Measurements from ENCODE around the gene NUP62CL. TPM values are rescaled to one million over a fixed set of nuclear protein-coding genes. Genes with fewer than 3 reads are reported as not detected.
"Not testable (repeated sequence)": the region's sequence is repeated elsewhere in the genome, so short reads cannot be mapped to it uniquely, and the experiment has no call there.

The NUP62CL gene
- total RNA-seq, result 1.3 and 1.4 TPM in 2 replicates

DNA sequence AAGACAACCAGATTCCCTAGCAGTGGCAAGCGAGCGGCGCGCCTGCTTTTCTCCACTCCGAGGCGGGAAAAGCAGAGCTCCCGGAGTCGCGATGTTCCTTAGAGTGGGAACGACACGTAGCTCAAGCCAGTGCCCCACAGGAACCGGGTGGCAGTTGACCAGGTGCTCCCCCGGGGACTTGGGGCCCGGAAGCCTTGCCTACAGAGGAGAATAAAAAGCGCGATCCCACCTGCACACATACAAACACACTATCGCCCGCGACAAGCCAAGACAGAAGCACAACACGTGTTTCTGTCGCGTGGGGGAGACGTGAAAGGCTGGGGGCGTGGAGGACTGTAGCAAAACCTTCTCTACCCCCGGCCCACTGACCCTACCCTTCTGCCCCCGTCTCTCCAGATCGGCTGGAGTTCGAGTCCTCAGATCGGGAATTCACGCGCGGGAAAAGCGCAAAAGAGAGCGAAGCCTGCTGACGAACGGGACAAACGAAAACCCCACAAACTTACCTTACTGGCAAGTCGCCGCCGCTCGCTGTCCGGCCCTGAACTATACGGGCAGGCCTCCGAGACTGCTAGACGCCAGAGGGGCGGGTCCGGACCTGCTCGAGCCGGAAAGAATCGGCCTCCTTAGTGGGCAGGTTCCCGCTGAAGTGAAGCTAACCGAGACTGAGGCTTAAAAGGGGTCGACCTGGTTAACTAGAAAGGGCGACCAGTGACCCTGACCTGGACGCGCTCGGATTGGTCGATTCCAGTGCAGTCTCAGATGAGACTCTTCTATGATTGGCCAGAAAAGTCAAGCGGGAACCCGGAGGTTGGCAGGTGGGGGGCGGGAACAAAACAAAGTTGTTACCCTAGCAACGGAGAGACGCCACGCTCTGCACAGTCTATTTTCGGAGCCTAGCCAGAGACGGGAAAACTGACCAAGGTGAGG, at the start of gene NUP62CL, which contains the start of gene DNAAF6:
Gene NUP62CL (minus strand): TSS at position 664 of the 927 bp plus-strand sequence. CDS start 31,287 bp downstream, outside the sequence.
Gene DNAAF6 (plus strand): TSS at position 842 of the 927 bp plus-strand sequence. CDS start 6,265 bp downstream, outside the sequence.
- H3K4me3 Mint-ChIP-seq (ENCODE audit: low read depth), result peak within 1 kb of the TSS; percentile 87
- H3K27me3 Mint-ChIP-seq (ENCODE audit: low read depth), result no peaks in the 10 kb centered on the region
- no peaks in the 10 kb centered on the region for H3K9me3 Mint-ChIP-seq
- intact Hi-C loops (cut with micrococcal nuclease), result no loop called here
- H3K36me3 Mint-ChIP-seq (ENCODE audit: low read depth), result no peaks in the 10 kb centered on the region
- peak within 1 kb of the TSS; percentile 17 for H3K27ac Mint-ChIP-seq
- DNase-seq (ENCODE audit: low spot score), result peak; percentile 58
- peaks cover 6% of the 10 kb centered on the region for H3K4me1 Mint-ChIP-seq (ENCODE audit: low read depth)

DNA sequence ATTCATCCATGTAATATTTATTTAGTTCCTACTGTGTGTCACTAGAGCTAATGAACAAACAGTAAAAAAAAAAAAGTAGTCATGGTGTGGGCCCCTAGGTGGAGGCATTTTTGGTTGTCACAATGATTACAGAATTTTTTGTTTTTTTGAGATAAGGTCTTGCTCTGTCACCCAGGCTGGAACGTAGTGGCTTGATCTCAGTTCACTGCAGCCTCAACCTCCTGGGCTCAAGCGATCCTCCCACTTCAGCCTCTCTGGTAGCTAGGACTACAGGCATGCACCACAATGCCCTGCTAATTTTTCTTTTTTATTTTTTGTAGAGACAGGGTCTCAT, 22.2 kb upstream of the NUP62CL start:
- no peaks in the 10 kb centered on the region for H3K9me3 Mint-ChIP-seq
- H3K4me1 Mint-ChIP-seq (ENCODE audit: low read depth), result no peaks in the 10 kb centered on the region
- no peak for DNase-seq (ENCODE audit: low spot score)
- intact Hi-C loops (cut with micrococcal nuclease), result no loop called here
- H3K36me3 Mint-ChIP-seq (ENCODE audit: low read depth), result no peaks in the 10 kb centered on the region
- H3K27ac Mint-ChIP-seq, result no peak overlapping the region
- no peaks in the 10 kb centered on the region for H3K27me3 Mint-ChIP-seq (ENCODE audit: low read depth)
- H3K4me3 Mint-ChIP-seq (ENCODE audit: low read depth), result no peak overlapping the region

DNA sequence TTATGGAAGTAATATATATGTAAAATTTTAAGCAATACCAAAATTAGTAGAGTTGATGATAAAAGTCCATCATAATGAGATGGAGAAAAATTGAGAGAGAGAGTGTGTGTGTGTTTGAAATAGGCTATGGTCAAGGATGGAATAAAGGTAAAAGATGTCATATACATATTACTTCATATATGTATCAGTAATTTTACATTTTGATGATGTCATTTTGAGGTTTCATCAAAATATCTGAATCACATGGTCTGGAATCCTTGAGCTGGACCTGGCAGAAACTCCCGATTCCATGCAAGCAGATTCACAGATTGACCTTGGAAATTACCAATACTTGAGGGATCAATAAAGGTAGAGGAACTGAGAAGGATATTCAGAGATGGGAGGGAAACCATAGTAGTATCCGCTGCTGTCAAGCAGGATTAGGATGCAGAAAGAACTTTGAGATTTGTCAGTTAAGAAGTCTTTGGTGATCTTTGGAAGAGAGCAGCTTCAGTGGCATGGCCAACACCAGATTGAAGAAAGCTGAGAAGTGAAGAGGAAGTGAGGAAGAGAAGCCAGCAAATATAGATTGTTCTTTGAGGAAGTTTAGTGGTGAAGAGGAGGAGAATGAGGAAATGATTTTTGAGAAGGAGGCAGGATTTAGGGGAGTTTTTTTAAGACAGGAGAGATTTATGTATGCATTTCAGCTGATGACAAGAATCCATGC, 21.7 kb upstream of the NUP62CL start:
- H3K36me3 Mint-ChIP-seq (ENCODE audit: low read depth), result no peaks in the 10 kb centered on the region
- H3K4me3 Mint-ChIP-seq (ENCODE audit: low read depth), result no peak overlapping the region
- no peaks in the 10 kb centered on the region for H3K27me3 Mint-ChIP-seq (ENCODE audit: low read depth)
- H3K27ac Mint-ChIP-seq, result no peak overlapping the region
- no peaks in the 10 kb centered on the region for H3K9me3 Mint-ChIP-seq
- intact Hi-C loops (cut with micrococcal nuclease), result no loop called here
- no peaks in the 10 kb centered on the region for H3K4me1 Mint-ChIP-seq (ENCODE audit: low read depth)
- DNase-seq (ENCODE audit: low spot score), result no peak

GRCh38 chrX:107226757-107227156, 20.5 kb upstream of the NUP62CL start:
- Mint-ChIP-seq H3K36me3 (ENCODE audit: low read depth) (no peaks in the 10 kb centered on the region), H3K4me1 (ENCODE audit: low read depth) (no peaks in the 10 kb centered on the region), H3K9me3 (no peaks in the 10 kb centered on the region), H3K27me3 (ENCODE audit: low read depth) (no peaks in the 10 kb centered on the region), H3K27ac (no peak overlapping the region), H3K4me3 (ENCODE audit: low read depth) (no peak overlapping the region)
- no peak for DNase-seq (ENCODE audit: low spot score)
- intact Hi-C loops (cut with micrococcal nuclease), result no loop called here

- no peak overlapping the region for H3K27ac Mint-ChIP-seq
- H3K4me3 Mint-ChIP-seq (ENCODE audit: low read depth), result no peak overlapping the region
- DNase-seq (ENCODE audit: low spot score), result no peak
- peaks cover 15% of the 10 kb centered on the region for H3K27me3 Mint-ChIP-seq (ENCODE audit: low read depth)
- intact Hi-C loops (cut with micrococcal nuclease), result no loop called here
- no peaks in the 10 kb centered on the region for H3K4me1 Mint-ChIP-seq (ENCODE audit: low read depth)
- H3K9me3 Mint-ChIP-seq, result no peaks in the 10 kb centered on the region
- no peaks in the 10 kb centered on the region for H3K36me3 Mint-ChIP-seq (ENCODE audit: low read depth)
Observed at GRCh38 chrX:107213477-107213876, 7.2 kb upstream of the NUP62CL start.

- H3K4me1 Mint-ChIP-seq (ENCODE audit: low read depth), result peaks cover 6% of the 10 kb centered on the region
- no peak overlapping the region for H3K27ac Mint-ChIP-seq
- DNase-seq (ENCODE audit: low spot score), result no peak
- no peaks in the 10 kb centered on the region for H3K9me3 Mint-ChIP-seq
- H3K4me3 Mint-ChIP-seq (ENCODE audit: low read depth), result no peak overlapping the region
- intact Hi-C loops (cut with micrococcal nuclease), result no loop called here
- H3K27me3 Mint-ChIP-seq (ENCODE audit: low read depth), result no peaks in the 10 kb centered on the region
- H3K36me3 Mint-ChIP-seq (ENCODE audit: low read depth), result no peaks in the 10 kb centered on the region
Observed at GRCh38 chrX:107207943-107208342, 1.7 kb upstream of the NUP62CL start.

DNA sequence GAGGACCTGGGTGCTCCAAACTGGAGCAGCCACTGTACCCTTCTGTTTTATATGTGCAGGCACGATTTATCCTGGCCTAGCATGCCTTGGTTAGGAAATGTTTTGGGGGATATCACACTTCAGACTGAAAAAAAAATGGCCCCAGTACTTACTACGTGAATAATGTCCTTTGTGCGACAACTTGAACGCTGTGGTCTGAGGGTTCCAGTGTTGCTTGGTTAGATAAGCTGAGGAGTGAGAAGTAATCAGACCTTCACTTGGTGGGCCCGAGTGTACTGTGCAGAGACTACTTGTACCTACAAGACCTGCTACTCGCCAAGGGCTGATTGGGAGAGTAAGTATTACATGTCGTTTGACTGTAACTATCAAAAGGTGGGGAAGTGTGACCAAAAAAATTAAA, 856 bp upstream of the NUP62CL start:
- DNase-seq (ENCODE audit: low spot score), result no peak
- H3K27me3 Mint-ChIP-seq (ENCODE audit: low read depth), result no peaks in the 10 kb centered on the region
- no peak overlapping the region for H3K4me3 Mint-ChIP-seq (ENCODE audit: low read depth)
- no peaks in the 10 kb centered on the region for H3K36me3 Mint-ChIP-seq (ENCODE audit: low read depth)
- H3K9me3 Mint-ChIP-seq, result no peaks in the 10 kb centered on the region
- intact Hi-C loops (cut with micrococcal nuclease), result no loop called here
- H3K27ac Mint-ChIP-seq, result no peak overlapping the region
- peaks cover 6% of the 10 kb centered on the region for H3K4me1 Mint-ChIP-seq (ENCODE audit: low read depth)

DNA sequence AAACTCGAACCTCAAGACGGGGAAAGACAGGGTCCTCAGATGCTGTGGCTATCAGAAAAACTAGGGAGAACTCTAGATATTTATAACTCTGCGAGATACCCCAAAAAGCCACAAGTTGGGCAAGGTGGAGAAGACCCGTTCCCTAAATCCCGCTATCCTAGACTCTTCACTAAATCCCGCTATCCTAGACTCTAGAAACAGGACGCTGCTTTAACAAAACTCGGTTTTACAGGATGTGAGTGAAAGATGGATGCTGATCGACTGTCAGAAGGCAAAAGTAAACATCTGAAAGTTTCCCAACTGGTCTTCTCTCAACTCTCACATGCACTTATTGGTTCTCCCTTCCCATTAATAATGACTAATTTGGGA, 448 bp upstream of the NUP62CL start:
- Mint-ChIP-seq H3K4me3 (ENCODE audit: low read depth) (peak overlapping the region; percentile 87), H3K4me1 (ENCODE audit: low read depth) (peaks cover 6% of the 10 kb centered on the region), H3K27ac (no peak overlapping the region), H3K36me3 (ENCODE audit: low read depth) (no peaks in the 10 kb centered on the region), H3K9me3 (no peaks in the 10 kb centered on the region), H3K27me3 (ENCODE audit: low read depth) (no peaks in the 10 kb centered on the region)
- no peak for DNase-seq (ENCODE audit: low spot score)
- intact Hi-C loops (cut with micrococcal nuclease), result no loop called here

GRCh38 chrX:107204068-107204605, 2.1 kb downstream of the NUP62CL start:
- Mint-ChIP-seq H3K27ac (no peak overlapping the region), H3K9me3 (no peaks in the 10 kb centered on the region), H3K4me3 (ENCODE audit: low read depth) (no peak overlapping the region), H3K27me3 (ENCODE audit: low read depth) (no peaks in the 10 kb centered on the region), H3K4me1 (ENCODE audit: low read depth) (peaks cover 6% of the 10 kb centered on the region), H3K36me3 (ENCODE audit: low read depth) (no peaks in the 10 kb centered on the region)
- intact Hi-C loops (cut with micrococcal nuclease), result no loop called here
- no peak for DNase-seq (ENCODE audit: low spot score)

DNA sequence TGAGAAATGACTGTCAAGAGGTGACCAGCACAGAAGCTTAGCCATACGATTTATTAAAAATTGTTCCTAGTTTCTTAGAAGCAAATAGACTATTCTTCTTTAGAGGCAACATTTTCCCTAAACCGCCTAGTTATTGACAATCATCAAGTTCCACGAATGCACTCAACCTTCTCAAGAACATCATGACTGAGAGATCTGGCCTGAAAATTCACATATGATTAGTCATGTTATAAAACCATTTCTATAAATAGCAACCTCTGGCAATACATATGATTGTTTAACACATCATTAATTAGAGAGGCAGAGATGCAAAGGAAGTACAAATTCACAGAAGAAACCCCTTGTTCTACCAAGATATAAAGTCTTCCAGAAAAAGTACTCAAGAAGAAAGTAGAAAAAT, 6.7 kb downstream of the NUP62CL start:
- H3K27ac Mint-ChIP-seq, result no peak overlapping the region

GRCh38 chrX:107198074-107198473, 8.2 kb downstream of the NUP62CL start:
- H3K36me3 Mint-ChIP-seq (ENCODE audit: low read depth); intact Hi-C loops (cut with micrococcal nuclease); DNase-seq (ENCODE audit: low spot score); H3K4me3 Mint-ChIP-seq (ENCODE audit: low read depth); H3K4me1 Mint-ChIP-seq (ENCODE audit: low read depth); H3K27ac Mint-ChIP-seq; H3K9me3 Mint-ChIP-seq; H3K27me3 Mint-ChIP-seq (ENCODE audit: low read depth): not testable (repeated sequence)

More for the DNA sequence above, 6.7 kb downstream of the NUP62CL start:
- Mint-ChIP-seq H3K36me3 (ENCODE audit: low read depth) (no peaks in the 10 kb centered on the region), H3K27me3 (ENCODE audit: low read depth) (no peaks in the 10 kb centered on the region), H3K9me3 (no peaks in the 10 kb centered on the region), H3K4me3 (ENCODE audit: low read depth) (no peak overlapping the region), H3K4me1 (ENCODE audit: low read depth) (no peaks in the 10 kb centered on the region)
- no peak for DNase-seq (ENCODE audit: low spot score)
- intact Hi-C loops (cut with micrococcal nuclease), result no loop called here

GRCh38 chrX:107197319-107197718, 8.9 kb downstream of the NUP62CL start:
- no peak overlapping the region for H3K27ac Mint-ChIP-seq
- H3K4me3 Mint-ChIP-seq (ENCODE audit: low read depth), result no peak overlapping the region
- intact Hi-C loops (cut with micrococcal nuclease), result no loop called here

More at GRCh38 chrX:107197319-107197718, 8.9 kb downstream of the NUP62CL start:
- no peaks in the 10 kb centered on the region for H3K27me3 Mint-ChIP-seq (ENCODE audit: low read depth)
- no peaks in the 10 kb centered on the region for H3K9me3 Mint-ChIP-seq
- H3K4me1 Mint-ChIP-seq (ENCODE audit: low read depth), result no peaks in the 10 kb centered on the region
- DNase-seq (ENCODE audit: low spot score), result no peak
- no peaks in the 10 kb centered on the region for H3K36me3 Mint-ChIP-seq (ENCODE audit: low read depth)
